WTC11 (cell line): ENCODE measurements around the gene KCNE1. TPM values are rescaled to one million over a fixed set of nuclear protein-coding genes. Genes with fewer than 3 reads are reported as not detected.

Experiments used
- ATAC-seq: fragments of 200-7000 bp; cut with Tn5 transposase; 2 replicates; pipeline ENCODE4 v1.10.0; 2021; ENCODE audit warnings: mild to moderate bottlenecking, moderate library complexity
- CTCF ChIA-PET: fragments of 300-600 bp; sonication (Branson Sonifier 250); formaldehyde crosslinking; loops from one replicate; lab custom pipeline; 2021; ENCODE audit warnings: antibody characterized with exemption; lab: Charles Lee
- POLR2A ChIA-PET: fragments of 350-600 bp; sonication (Branson Sonifier 250); formaldehyde crosslinking; loops from one replicate; lab custom pipeline; 2021; ENCODE audit warnings: antibody characterized with exemption; lab: Charles Lee
- DNase-seq: peaks from one replicate; pipeline ENCODE4 v3.0.0; 2021; ENCODE audit warnings: low spot score
- H3K27ac Mint-ChIP-seq: 2 replicates; pipeline ENCODE4 v1.8.0; 2021; ENCODE audit warnings: mixed read lengths
- H3K27me3 Mint-ChIP-seq: 2 replicates; pipeline ENCODE4 v1.8.0; 2021; ENCODE audit warnings: low read depth, mild to moderate bottlenecking, moderate library complexity, mixed read lengths
- H3K36me3 Mint-ChIP-seq: 2 replicates; pipeline ENCODE4 v1.8.0; 2021; ENCODE audit warnings: mixed read lengths
- H3K4me1 Mint-ChIP-seq: 2 replicates; pipeline ENCODE4 v1.8.0; 2022; ENCODE audit warnings: mixed read lengths
- H3K4me3 Mint-ChIP-seq: 2 replicates; pipeline ENCODE4 v1.8.0; 2021; ENCODE audit warnings: mild to moderate bottlenecking, moderate library complexity, mixed read lengths
- H3K9me3 Mint-ChIP-seq: 2 replicates; pipeline ENCODE4 v1.8.0; 2021; ENCODE audit warnings: mixed read lengths
- AFF4 ChIP-seq: sonication (generic); formaldehyde crosslinking; IDR thresholded peaks from 2 replicates; pipeline ENCODE4 v1.8.1; 2023; ENCODE audit warnings: mild to moderate bottlenecking, missing genetic modification reagents, borderline replicate concordance
- ATF1 ChIP-seq: sonication (generic); formaldehyde crosslinking; IDR thresholded peaks from 2 replicates; pipeline ENCODE4 v1.8.1; 2023; ENCODE audit warnings: mild to moderate bottlenecking, moderate library complexity, missing genetic modification reagents
- ATF2 ChIP-seq: sonication (generic); formaldehyde crosslinking; IDR thresholded peaks from 2 replicates; pipeline ENCODE4 v1.8.1; 2022; ENCODE audit warnings: low read depth, missing genetic modification reagents, borderline replicate concordance
- CBFB ChIP-seq: sonication (generic); formaldehyde crosslinking; IDR thresholded peaks from 2 replicates; pipeline ENCODE4 v1.8.1; 2022; ENCODE audit warnings: mild to moderate bottlenecking, low read depth, missing genetic modification reagents
- CDX4 ChIP-seq: fragments of 250-450 bp; sonication (Bioruptor Pico); IDR thresholded peaks from 2 replicates; pipeline ENCODE4 v1.9.0; 2021; ENCODE audit warnings: moderate library complexity, mild to moderate bottlenecking, inconsistent platforms, borderline replicate concordance
- CREB1 ChIP-seq: sonication (generic); formaldehyde crosslinking; IDR thresholded peaks from 2 replicates; pipeline ENCODE4 v1.8.0; 2023; ENCODE audit warnings: mild to moderate bottlenecking, missing genetic modification reagents
- CTCF ChIP-seq: fragments of 200-600 bp; IDR thresholded peaks from 2 replicates; pipeline ENCODE4 v1.8.0; 2022; ENCODE audit warnings: antibody characterized with exemption
- MYBL2 ChIP-seq: sonication (generic); formaldehyde crosslinking; IDR thresholded peaks from 2 replicates; pipeline ENCODE4 v1.8.1; 2023; ENCODE audit warnings: mild to moderate bottlenecking, moderate library complexity, missing genetic modification reagents
- NR1H2 ChIP-seq: sonication (generic); formaldehyde crosslinking; IDR thresholded peaks from 2 replicates; pipeline ENCODE4 v1.9.0; 2021; ENCODE audit warnings: mild to moderate bottlenecking, moderate library complexity, missing genetic modification reagents
- PRDM15 ChIP-seq: sonication (generic); formaldehyde crosslinking; IDR thresholded peaks from 2 replicates; pipeline ENCODE4 v1.8.0; 2022; ENCODE audit warnings: missing genetic modification reagents
- SP1 ChIP-seq: sonication (generic); formaldehyde crosslinking; conservative IDR thresholded peaks from 2 replicates; pipeline ENCODE4 v1.8.1; 2022; ENCODE audit warnings: missing genetic modification reagents
- STAT6 ChIP-seq: sonication (generic); formaldehyde crosslinking; conservative IDR thresholded peaks from 2 replicates; pipeline ENCODE4 v1.8.1; 2023; ENCODE audit warnings: mild to moderate bottlenecking, low read depth, missing genetic modification reagents, moderate library complexity
- TCF7 ChIP-seq: sonication (generic); formaldehyde crosslinking; IDR thresholded peaks from 2 replicates; pipeline ENCODE4 v1.8.0; 2022; ENCODE audit warnings: mild to moderate bottlenecking, low read depth, missing genetic modification reagents, moderate library complexity
- ZNF121 ChIP-seq: sonication (generic); formaldehyde crosslinking; IDR thresholded peaks from 2 replicates; pipeline ENCODE4 v1.8.0; 2023; ENCODE audit warnings: missing genetic modification reagents
- ZNF416 ChIP-seq: fragments of 250-450 bp; sonication (Bioruptor Pico); IDR thresholded peaks from 2 replicates; pipeline ENCODE4 v1.9.0; 2021; ENCODE audit warnings: mild to moderate bottlenecking, inconsistent platforms
- ZNF425 ChIP-seq: fragments of 250-450 bp; sonication (Bioruptor Pico); conservative IDR thresholded peaks from 2 replicates; pipeline ENCODE4 v1.9.0; 2021; ENCODE audit warnings: mild to moderate bottlenecking
- ZNF671 ChIP-seq: fragments of 250-450 bp; sonication (Bioruptor Pico); IDR thresholded peaks from 2 replicates; pipeline ENCODE4 v1.8.0; 2021; ENCODE audit warnings: mild to moderate bottlenecking
- total RNA-seq: library from RNA; stranded (reverse); gene quantifications from 3 replicates; pipeline ENCODE4 v1.2.3, GENCODE V29; 2021

Gene KCNE1
- total RNA-seq, 1 experiment from 2014 or later, result 0.37 TPM

GRCh38 chr21:34501716-34502115 lies 10.3 kb downstream of the KCNE1 start (continued):
- TF ChIP-seq NR1H2 (CRISPR knock-in tag), result no peak
- TF ChIP-seq MYBL2, result no peak
- no peak for TF ChIP-seq AFF4 (CRISPR knock-in tag)
- no peak for TF ChIP-seq ZNF416
- no peak for TF ChIP-seq CDX4 (CRISPR knock-in tag)

GRCh38 chr21:34500191-34500590 lies 11.8 kb downstream of the KCNE1 start:
- no peak overlapping the region for H3K27ac Mint-ChIP-seq
- no peak for DNase-seq
- H3K4me3 Mint-ChIP-seq, result no peak overlapping the region
- no peaks in the 10 kb centered on the region for H3K4me1 Mint-ChIP-seq
- POLR2A ChIA-PET, result no interaction called here
- no peak for ATAC-seq
- CTCF ChIA-PET, result interaction anchor here (2.5 to 2.6 kb wide), 2 partner anchors 11 kb away, joined by 12 to 13 read pairs; no protein-coding TSS in a partner anchor
- peaks cover 37% of the 10 kb centered on the region for H3K9me3 Mint-ChIP-seq
- H3K27me3 Mint-ChIP-seq, result peaks cover 6% of the 10 kb centered on the region
- peaks cover 11% of the 10 kb centered on the region; the same call in 1 of the 2 replicates for H3K36me3 Mint-ChIP-seq
- TF ChIP-seq PRDM15 (CRISPR knock-in tag) (no peak), TCF7 (CRISPR knock-in tag) (no peak), CTCF (no peak), ZNF121 (no peak), ZNF671 (CRISPR knock-in tag) (no peak), CREB1 (CRISPR knock-in tag) (no peak)

- DNase-seq (no peak), ATAC-seq (no peak)
- CTCF ChIA-PET, result interaction anchor here (0.7 to 2.9 kb wide), 4 partner anchors 10 to 104 kb away, joined by 4 to 13 read pairs (median 8); no protein-coding TSS in a partner anchor
- no peaks in the 10 kb centered on the region for H3K4me1 Mint-ChIP-seq
- H3K4me3 Mint-ChIP-seq, result no peak overlapping the region
- peaks cover 11% of the 10 kb centered on the region; the same call in 1 of the 2 replicates for H3K36me3 Mint-ChIP-seq
- H3K27me3 Mint-ChIP-seq, result peaks cover 6% of the 10 kb centered on the region
- POLR2A ChIA-PET, result interaction anchor here (1.5 kb wide), 1 partner anchor 9 kb away, joined by 5 read pairs; no protein-coding TSS in a partner anchor
- H3K27ac Mint-ChIP-seq, result no peak overlapping the region
- H3K9me3 Mint-ChIP-seq, result peaks cover 37% of the 10 kb centered on the region
- TF ChIP-seq SP1 (CRISPR knock-in tag) (no peak), ZNF425 (CRISPR knock-in tag) (no peak), STAT6 (no peak), ATF2 (no peak), ZNF671 (CRISPR knock-in tag) (no peak), ATF1 (CRISPR knock-in tag) (no peak), CBFB (no peak)
These were observed 12.9 kb downstream of the KCNE1 start for GRCh38 chr21:34499116-34499515.
